Prostate gland (tissue), 2 donors: Measurements from ENCODE around the gene PEX6. TPM values are rescaled to one million over a fixed set of nuclear protein-coding genes. Genes with fewer than 3 reads are reported as not detected.

Source experiments
- DNase-seq: peaks from one replicate; pipeline ENCODE4 v3.0.0-alpha.2; 2019; ENCODE audit warnings: low spot score
- H3K27ac ChIP-seq, 2 donors: fragments of 200-600 bp; sonication (generic); 2 replicates each; pipeline ENCODE4 v1.5.1; 2017 to 2019
- H3K27me3 ChIP-seq: fragments of 200-600 bp; sonication (generic); replicated peaks from 2 replicates; pipeline ENCODE4 v1.5.1; 2019; ENCODE audit not compliant: insufficient read depth
- H3K36me3 ChIP-seq, 2 donors: fragments of 200-600 bp; sonication (generic); 1 replicate in 1 of 2; 2 replicates in 1 of 2; pipeline versions ENCODE4 v1.5.1 to v1.8.1; 2017 to 2019
- H3K4me1 ChIP-seq: fragments of 200-600 bp; sonication (generic); replicated peaks from 2 replicates; pipeline ENCODE4 v1.5.1; 2019
- H3K4me3 ChIP-seq, 2 donors: fragments of 200-600 bp; sonication (generic); 2 replicates each; pipeline ENCODE4 v1.5.1; 2017 to 2019
- H3K9me3 ChIP-seq: fragments of 200-600 bp; sonication (generic); 2 replicates; pipeline ENCODE4 v1.5.1; 2017
- CTCF ChIP-seq, 4 experiments: fragments of 200-600 bp in 2 of 4; fragments of 450-650 bp in 2 of 4; sonication (generic) in 2 of 4; IDR thresholded peaks; 1 replicate in 3 of 4; 2 replicates in 1 of 4; pipeline ENCODE4 v1.5.1; 2016 to 2019; ENCODE audit warnings: antibody characterized with exemption in 4 of 4, mild to moderate bottlenecking in 2 of 4, moderate library complexity in 2 of 4
- POLR2A ChIP-seq: fragments of 450-650 bp; IDR thresholded peaks from one replicate; pipeline ENCODE4 v1.6.1; 2016; ENCODE audit warnings: antibody characterized with exemption, mild to moderate bottlenecking
- POLR2AphosphoS5 ChIP-seq: sonication (generic); formaldehyde crosslinking; IDR thresholded peaks from one replicate; pipeline ENCODE4 v1.6.1; 2017; ENCODE audit warnings: antibody characterized with exemption
- WGBS: methylation state at CpG from one replicate; pipeline ENCODE4 v1.1.5; 2018; 5-methylcytosine and 5-hydroxymethylcytosine counted together
- intact Hi-C: fragments of 100-400 bp; cut with DNase I; formaldehyde crosslinking; loops from one replicate; pipeline ENCODE4 v1.14.2; 2022
- total RNA-seq, 2 donors: library from RNA; depleted of rRNA; stranded (reverse); fragments of >200 nt; gene quantifications; one replicate each; pipeline ENCODE4 v1.1.0, GENCODE V29; 2016

PEX6 gene
- total RNA-seq, 2 donors from 2014 or later, result 23.9 to 57.9 TPM

GRCh38 chr6:42939810-42940167 is 39.2 kb downstream of the PEX6 start:
- TF ChIP-seq CTCF (IDR thresholded peaks at IDR 0.05) (no peak), POLR2AphosphoS5 (no peak), POLR2A (no peak)

GRCh38 chr6:42938987-42939809 is 39.8 kb downstream of the PEX6 start:
- intact Hi-C loops, result no loop called here
- Histone ChIP-seq H3K27me3 (no peaks in the 10 kb centered on the region), H3K4me1 (no peaks in the 10 kb centered on the region), H3K36me3 (peaks cover 3 to 26% of the 10 kb centered on the region in 2 donors), H3K27ac (peak overlapping the region; percentile 7 to 11), H3K4me3 (no peak overlapping the region), H3K9me3 (no peaks in the 10 kb centered on the region)
- 69% methylated on average over 9 of the region's 9 CpGs for WGBS
- TF ChIP-seq CTCF (IDR thresholded peaks at IDR 0.05) (no peak), POLR2AphosphoS5 (no peak), POLR2A (no peak)
- no peak for DNase-seq

More at GRCh38 chr6:42939810-42940167, 39.2 kb downstream of the PEX6 start:
- no peak for DNase-seq
- peaks cover 3 to 26% of the 10 kb centered on the region in 2 donors for H3K36me3 ChIP-seq
- intact Hi-C loops, result no loop called here
- WGBS, result 84% methylated on average over 4 of the region's 4 CpGs
- H3K27ac ChIP-seq, result peak overlapping the region in 1 of 2 donors; percentile 7
- H3K9me3 ChIP-seq, result no peaks in the 10 kb centered on the region
- H3K4me1 ChIP-seq, result no peaks in the 10 kb centered on the region
- H3K4me3 ChIP-seq, result no peak overlapping the region
- H3K27me3 ChIP-seq, result no peaks in the 10 kb centered on the region

- DNase-seq, result no peak
- no peak overlapping the region for H3K27ac ChIP-seq
- H3K27me3 ChIP-seq, result no peaks in the 10 kb centered on the region
- no peak overlapping the region for H3K4me3 ChIP-seq
- intact Hi-C loops, result no loop called here
- 78% methylated on average over 5 of the region's 5 CpGs for WGBS
- no peak for TF ChIP-seq POLR2AphosphoS5
- TF ChIP-seq CTCF (IDR thresholded peaks at IDR 0.05), result no peak
- TF ChIP-seq POLR2A, result no peak
- H3K36me3 ChIP-seq, result peaks cover 3 to 26% of the 10 kb centered on the region in 2 donors
- H3K4me1 ChIP-seq, result no peaks in the 10 kb centered on the region
- H3K9me3 ChIP-seq, result no peaks in the 10 kb centered on the region
Measured at GRCh38 chr6:42938428-42938796, 40.6 kb downstream of the PEX6 start.

GRCh38 chr6:42937548-42938427 is 41.2 kb downstream of the PEX6 start:
- H3K9me3 ChIP-seq, result no peaks in the 10 kb centered on the region
- no peak overlapping the region for H3K4me3 ChIP-seq
- intact Hi-C loops, result no loop called here
- H3K27ac ChIP-seq, result no peak overlapping the region
- H3K36me3 ChIP-seq, result peaks cover 3 to 26% of the 10 kb centered on the region in 2 donors
- TF ChIP-seq POLR2A (no peak), POLR2AphosphoS5 (no peak), CTCF (IDR thresholded peaks at IDR 0.05) (no peak)
- DNase-seq, result no peak
- 90% methylated on average over 13 of the region's 13 CpGs for WGBS
- H3K27me3 ChIP-seq, result no peaks in the 10 kb centered on the region
- no peaks in the 10 kb centered on the region for H3K4me1 ChIP-seq
